Measurements from ENCODE around the gene C2orf78.

- TF ChIP-seq, protein P1, sequence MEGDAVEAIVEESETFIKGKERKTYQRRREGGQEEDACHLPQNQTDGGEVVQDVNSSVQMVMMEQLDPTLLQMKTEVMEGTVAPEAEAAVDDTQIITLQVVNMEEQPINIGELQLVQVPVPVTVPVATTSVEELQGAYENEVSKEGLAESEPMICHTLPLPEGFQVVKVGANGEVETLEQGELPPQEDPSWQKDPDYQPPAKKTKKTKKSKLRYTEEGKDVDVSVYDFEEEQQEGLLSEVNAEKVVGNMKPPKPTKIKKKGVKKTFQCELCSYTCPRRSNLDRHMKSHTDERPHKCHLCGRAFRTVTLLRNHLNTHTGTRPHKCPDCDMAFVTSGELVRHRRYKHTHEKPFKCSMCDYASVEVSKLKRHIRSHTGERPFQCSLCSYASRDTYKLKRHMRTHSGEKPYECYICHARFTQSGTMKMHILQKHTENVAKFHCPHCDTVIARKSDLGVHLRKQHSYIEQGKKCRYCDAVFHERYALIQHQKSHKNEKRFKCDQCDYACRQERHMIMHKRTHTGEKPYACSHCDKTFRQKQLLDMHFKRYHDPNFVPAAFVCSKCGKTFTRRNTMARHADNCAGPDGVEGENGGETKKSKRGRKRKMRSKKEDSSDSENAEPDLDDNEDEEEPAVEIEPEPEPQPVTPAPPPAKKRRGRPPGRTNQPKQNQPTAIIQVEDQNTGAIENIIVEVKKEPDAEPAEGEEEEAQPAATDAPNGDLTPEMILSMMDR (IDR thresholded peaks at IDR 0.05; ENCODE audit: insufficient read depth, low read length, poor library complexity, severe bottlenecking), result no peak
- TF ChIP-seq EZH2phosphoT487 (conservative IDR thresholded peaks at IDR 0.05; ENCODE audit: low read length), result no peak
Measured at GRCh38 chr2:73821669-73822068, 37.7 kb downstream of the C2orf78 start.

Data from SU-DHL-6 (cell line).